Stromal cell of bone marrow (primary cell): Measurements from ENCODE around the gene CDKL1.
"Not testable (repeated sequence)": the region's sequence is repeated elsewhere in the genome, so short reads cannot be mapped to it uniquely, and the experiment has no call there.

Experiments
- DNase-seq: peaks from one replicate; pipeline ENCODE4 v3.0.0-alpha.2; 2012; ENCODE audit warnings: low read depth

CDKL1 gene

GRCh38 chr14:50356283-50356682 lies 40.4 kb downstream of the CDKL1 start:
- DNase-seq: not testable (repeated sequence)

GRCh38 chr14:50355692-50356091 lies 41.0 kb downstream of the CDKL1 start:
- DNase-seq: no peak

- no peak for DNase-seq
Observed at GRCh38 chr14:50354527-50354926, 42.2 kb downstream of the CDKL1 start.

GRCh38 chr14:50353126-50353525 lies 43.6 kb downstream of the CDKL1 start:
- no peak for DNase-seq

GRCh38 chr14:50352584-50352983 lies 44.1 kb downstream of the CDKL1 start:
- no peak for DNase-seq

GRCh38 chr14:50350975-50351374 lies 45.7 kb downstream of the CDKL1 start:
- DNase-seq: no peak

- no peak for DNase-seq
Observed at GRCh38 chr14:50348933-50349332, 47.7 kb downstream of the CDKL1 start.

GRCh38 chr14:50347521-50347920 lies 49.2 kb downstream of the CDKL1 start:
- DNase-seq: peak; percentile 54

- DNase-seq: no peak
Observed at GRCh38 chr14:50345846-50346422, 50.7 kb downstream of the CDKL1 start.

- DNase-seq: no peak
Observed at GRCh38 chr14:50344876-50345563, 51.7 kb downstream of the CDKL1 start.

GRCh38 chr14:50344116-50344775 lies 52.4 kb downstream of the CDKL1 start:
- DNase-seq: no peak

- no peak for DNase-seq
Observed at GRCh38 chr14:50343434-50343833, 53.2 kb downstream of the CDKL1 start.

GRCh38 chr14:50342221-50343078 lies 54.2 kb downstream of the CDKL1 start:
- DNase-seq: peak; percentile 45

- DNase-seq: no peak
Observed at GRCh38 chr14:50340963-50341362, 55.7 kb downstream of the CDKL1 start.

- no peak for DNase-seq
Observed at GRCh38 chr14:50340045-50340444, 56.6 kb downstream of the CDKL1 start.

GRCh38 chr14:50339178-50339804 lies 57.4 kb downstream of the CDKL1 start:
- no peak for DNase-seq

- no peak for DNase-seq
Observed at GRCh38 chr14:50338587-50338986, 58.1 kb downstream of the CDKL1 start.

- no peak for DNase-seq
Observed at GRCh38 chr14:50335989-50336824, 60.5 kb downstream of the CDKL1 start.

- peak; percentile 58 for DNase-seq
Observed at GRCh38 chr14:50335389-50335788, 61.3 kb downstream of the CDKL1 start.

GRCh38 chr14:50334211-50334610 lies 62.5 kb downstream of the CDKL1 start:
- DNase-seq: no peak

GRCh38 chr14:50333014-50333509 lies 63.6 kb downstream of the CDKL1 start:
- DNase-seq: peak; percentile 62
